NCI-H1436 treated with DMSO at 0.1 percent for 48 hours (cell line): ENCODE measurements around the gene TRIM44.

Experiments used
- DNase-seq: peaks from one replicate; lab custom pipeline; 2025; lab: John Stamatoyannopoulos, UW

Gene TRIM44

DNA sequence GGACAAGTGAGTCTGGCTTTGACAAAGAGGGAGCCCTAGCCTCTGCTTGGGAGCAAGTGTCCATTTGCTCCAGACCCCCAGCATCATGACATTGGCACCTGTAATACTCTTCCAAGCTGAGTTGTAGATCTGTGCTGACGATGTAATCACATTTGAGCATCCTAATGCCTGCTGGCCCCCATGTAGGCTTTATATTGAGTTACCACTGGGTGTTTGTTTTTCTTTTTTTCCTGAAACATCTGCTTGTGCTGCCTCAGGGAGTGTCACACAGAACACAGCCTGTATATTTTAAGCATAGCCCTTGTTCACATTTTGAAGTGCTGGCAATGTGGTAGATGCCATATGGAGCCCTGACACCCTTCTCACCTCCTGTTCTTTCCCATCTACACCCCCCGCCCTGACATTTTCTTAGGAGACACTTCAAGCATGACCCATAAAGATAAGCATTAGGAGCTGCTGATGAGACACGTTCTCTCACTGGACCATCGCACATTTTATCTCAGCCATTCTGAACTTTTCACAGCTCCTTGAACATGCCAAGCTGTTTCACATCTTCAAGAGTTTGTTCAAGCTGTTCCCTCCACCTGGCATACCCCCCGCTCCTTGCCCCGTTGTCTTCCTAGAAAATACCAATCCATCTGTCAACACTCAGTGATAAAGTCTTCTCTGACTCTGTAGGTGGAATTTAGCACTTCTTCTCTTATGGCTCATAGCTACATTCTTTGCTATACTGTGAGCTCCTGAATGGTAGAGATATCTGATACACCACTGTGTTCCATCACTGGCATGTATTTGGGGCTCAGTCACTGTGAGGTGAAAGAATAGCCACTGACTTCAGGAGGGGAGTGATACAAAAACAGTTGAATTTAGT, 128.7 kb downstream of the TRIM44 start:
- DNase-seq, result no peak

DNA sequence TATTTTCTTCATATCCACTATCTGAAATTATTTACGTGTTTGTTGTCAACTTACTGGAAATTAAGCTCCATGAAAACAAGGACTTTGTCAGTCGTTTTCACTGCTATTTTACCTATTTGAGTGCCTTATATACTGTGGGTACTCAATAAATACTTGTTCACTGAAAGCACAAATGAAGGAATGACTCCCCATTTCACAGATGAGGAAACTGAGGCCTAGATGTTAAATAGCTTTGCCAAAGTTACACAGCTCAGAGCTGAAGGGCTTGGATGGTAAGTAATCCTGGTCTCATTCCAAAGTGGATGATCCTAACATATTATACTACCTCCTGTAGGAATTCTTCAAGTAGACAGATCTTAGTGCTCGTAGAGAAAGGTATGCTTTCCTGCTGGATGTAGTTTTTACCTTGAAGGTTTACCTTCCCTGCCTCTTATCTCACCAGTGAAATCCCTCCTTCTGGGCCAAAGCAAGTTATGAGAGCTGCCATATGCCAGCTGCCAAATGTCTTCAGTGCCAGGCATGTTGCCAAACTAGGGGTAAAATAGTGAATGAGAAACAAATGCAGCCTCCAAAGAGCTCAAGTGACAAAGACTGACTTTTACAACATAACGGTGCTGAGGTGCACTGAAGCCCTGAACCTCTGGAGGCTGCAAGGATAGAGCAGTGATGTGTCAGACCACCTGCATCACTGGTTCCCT, 129.7 kb downstream of the TRIM44 start:
- no peak for DNase-seq

DNA sequence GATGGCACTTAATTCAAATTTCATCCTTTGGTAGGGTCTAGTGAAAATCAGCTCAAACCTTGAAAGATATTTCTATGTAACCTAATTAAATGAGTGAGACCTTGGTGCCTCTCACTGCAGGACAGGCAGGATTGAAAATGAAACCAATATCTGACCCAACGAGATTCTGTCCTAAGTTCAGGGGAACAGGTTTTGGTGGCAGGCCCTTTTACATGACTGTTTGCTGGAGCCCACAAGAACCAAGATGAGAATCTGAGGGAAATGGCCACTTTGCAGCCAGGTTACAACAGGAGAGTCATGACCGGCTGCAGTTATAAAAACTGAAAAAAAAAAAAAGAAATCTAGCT, 130.2 kb downstream of the TRIM44 start:
- DNase-seq, result no peak

- no peak for DNase-seq
These were observed 131.8 kb downstream of the TRIM44 start for GRCh38 chr11:35794333-35794732.

- DNase-seq, result no peak
These were observed 132.3 kb downstream of the TRIM44 start for GRCh38 chr11:35794850-35795249.

DNA sequence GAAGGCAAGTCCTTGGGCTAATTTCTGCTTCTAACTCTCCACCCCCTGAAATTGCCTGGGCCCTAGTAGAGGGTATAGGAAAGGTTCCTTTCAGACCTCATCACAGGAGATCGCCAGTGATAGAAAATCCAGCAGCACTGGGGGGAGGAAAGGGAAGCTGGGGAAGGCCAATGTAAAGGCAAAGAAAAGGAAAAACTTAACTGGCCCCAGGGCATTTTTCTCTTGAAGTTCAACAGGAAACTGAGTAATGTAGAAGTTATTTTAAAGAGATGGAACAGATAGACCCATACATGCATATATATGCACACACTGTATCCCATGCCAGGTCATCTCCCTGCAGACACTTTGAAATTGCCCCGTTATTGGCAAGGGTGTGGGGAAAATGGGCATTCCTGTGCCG, 134.0 kb downstream of the TRIM44 start:
- no peak for DNase-seq

- no peak for DNase-seq
These were observed 135.8 kb downstream of the TRIM44 start for GRCh38 chr11:35798423-35798822.

- DNase-seq, result no peak
These were observed 136.4 kb downstream of the TRIM44 start for GRCh38 chr11:35798983-35799382.

DNA sequence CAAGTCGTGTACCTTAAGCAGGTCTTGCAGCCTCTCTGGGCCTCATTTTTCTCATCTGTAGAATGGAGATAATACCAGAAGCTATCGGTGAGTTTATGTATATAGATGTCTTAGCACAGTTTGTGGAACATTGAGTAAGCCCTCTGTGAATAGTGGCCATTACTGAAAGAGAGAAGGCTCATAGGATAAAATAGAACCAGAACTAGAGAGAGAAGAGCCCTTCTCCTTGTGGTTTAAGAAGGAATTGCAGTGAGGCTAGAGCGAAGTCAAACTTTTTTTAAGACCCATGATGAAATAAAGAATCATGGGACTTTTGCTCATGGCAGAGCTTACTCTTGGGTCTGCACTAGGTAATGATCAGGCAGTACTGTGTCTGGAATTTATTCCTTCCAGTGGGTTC, 137.1 kb downstream of the TRIM44 start:
- no peak for DNase-seq

DNA sequence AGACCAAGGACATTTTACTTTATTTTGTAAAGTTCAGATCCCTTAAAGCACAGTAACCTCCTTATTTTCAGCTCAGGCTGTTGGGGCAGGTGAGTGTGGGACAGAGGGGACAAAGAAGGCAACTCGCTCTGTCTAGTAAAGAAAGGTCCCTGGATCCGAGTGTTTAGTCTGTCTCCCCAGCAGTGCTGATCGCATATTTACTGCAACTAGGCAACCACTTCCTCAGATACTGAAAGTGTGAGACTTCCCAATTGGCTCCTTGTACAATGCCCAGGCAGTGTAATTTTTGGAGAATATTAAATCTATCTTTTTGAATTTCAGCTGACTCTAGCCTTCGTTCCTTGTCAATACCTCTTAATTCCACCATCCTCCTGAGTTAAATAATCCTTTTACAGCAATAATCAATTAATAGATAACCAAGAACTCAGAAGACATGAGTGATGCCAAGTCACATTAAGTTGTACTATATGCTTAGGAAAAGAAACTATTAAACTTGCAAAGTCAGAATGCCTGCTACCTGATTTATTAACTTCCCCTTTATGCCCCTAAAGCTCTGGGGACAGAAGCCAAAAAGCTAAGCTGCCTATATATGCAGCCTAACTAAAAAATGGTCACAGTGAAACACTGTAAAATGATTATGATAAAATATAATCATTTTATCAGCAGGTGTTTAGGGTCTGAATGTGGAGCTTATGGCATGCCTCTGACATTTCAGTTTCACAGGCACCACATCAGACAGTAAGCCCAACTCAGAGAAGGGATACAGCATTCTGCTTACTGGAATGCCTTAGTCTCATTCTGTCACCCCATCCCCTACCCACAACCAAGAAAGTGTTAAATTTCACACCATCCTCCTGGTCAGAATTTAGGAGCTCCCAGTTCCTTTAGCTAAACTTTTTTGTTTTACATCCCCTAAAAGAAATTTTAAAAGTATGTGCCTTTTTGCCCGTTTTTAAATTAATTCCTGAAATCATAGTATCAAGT, 138.7 kb downstream of the TRIM44 start:
- DNase-seq, result no peak

DNA sequence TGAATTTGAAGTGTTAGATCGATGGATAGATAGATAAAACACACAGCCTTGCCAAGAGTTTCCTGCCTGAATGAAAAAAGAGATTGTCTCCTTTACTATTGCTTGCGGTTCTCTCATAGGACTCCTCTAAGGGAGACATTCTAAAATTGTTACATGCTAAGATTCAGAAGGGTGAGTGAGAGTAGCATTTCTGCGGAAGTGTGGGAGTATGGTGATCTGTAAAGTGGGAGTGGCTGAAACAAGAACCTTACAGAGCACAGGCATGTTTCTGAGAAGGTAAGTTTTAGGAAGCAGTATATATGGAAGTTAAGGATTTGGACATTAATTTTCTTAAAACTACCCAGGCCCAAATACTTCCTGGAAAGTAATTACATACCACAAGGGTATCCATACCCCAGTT, 139.6 kb downstream of the TRIM44 start:
- DNase-seq, result no peak

- DNase-seq, result no peak
These were observed 140.1 kb downstream of the TRIM44 start for GRCh38 chr11:35802672-35803071.

DNA sequence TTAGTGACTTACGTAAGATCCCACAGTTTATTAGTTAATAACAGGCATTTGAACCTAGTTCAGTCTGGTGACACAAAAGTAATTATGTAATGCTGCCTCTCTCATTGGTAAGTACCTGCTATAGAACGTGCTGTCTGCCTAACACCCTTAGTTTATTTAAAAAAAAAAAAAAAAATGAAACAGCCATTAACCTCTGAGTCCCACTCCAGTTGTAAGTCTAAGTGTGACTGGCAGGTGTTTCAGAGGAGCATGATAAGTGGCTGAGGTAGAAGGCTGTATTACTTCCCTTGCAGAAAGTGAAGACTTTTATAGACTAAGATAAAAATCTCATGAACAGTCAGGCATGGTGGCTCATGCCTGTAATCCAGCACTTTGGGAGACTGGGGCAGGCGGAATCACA, 140.5 kb downstream of the TRIM44 start:
- no peak for DNase-seq

DNA sequence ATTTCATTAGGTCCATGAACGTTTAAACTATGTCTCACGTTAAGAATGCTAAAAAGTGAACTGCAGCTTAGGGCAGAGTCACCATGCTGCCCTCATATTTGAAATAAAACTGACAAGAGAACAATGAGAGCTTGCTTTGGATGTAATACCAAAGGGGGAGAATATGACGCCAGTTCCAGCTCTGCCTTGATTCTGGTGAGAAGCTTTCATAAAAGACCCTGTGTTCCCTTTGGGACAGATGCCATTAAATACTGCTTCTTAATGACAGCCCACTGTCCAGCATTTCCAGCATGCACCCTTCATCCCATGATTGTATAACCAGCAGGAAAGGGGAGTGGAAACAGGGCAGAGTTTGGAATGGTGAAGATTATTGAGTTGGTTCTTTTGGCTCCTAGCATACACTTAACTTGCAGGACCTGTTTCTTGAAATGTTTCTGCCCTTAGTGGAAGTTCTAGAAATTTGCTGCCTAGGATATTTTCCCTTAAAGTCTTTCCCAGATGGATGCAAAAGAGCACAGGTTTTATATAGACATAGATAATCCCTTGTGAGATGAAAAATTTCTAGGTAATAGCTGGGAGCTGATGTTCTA, 142.0 kb downstream of the TRIM44 start:
- no peak for DNase-seq

GRCh38 chr11:35809561-35809960, 147.0 kb downstream of the TRIM44 start:
- DNase-seq, result no peak

DNA sequence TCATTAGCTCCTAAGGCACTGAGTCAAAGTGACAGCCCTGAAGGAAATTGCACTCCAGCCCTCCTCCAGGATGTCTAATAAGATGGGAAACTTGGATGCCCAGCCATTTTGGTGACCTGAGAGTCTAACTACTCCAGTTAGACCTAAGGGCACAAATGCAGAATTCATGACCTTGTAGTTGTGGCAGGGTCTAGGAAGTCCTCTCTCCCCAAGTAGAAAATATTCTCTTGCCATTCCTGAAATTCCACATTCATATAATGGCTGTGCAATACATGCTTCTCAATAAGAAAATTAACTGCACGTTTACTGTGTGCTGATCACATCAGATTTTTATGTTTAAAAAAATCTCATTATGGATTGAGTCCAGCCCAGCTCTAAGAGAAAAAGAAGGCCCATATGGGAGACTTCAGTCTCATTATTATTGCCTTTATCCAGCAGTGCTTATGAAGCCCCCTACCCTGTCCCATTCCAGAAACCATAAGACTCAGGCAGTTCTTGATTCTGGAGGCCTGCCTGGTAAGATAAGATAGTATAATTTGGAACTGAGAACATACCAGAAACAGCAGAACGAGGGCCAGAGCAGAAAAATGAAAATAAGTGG, 147.6 kb downstream of the TRIM44 start:
- no peak for DNase-seq

DNA sequence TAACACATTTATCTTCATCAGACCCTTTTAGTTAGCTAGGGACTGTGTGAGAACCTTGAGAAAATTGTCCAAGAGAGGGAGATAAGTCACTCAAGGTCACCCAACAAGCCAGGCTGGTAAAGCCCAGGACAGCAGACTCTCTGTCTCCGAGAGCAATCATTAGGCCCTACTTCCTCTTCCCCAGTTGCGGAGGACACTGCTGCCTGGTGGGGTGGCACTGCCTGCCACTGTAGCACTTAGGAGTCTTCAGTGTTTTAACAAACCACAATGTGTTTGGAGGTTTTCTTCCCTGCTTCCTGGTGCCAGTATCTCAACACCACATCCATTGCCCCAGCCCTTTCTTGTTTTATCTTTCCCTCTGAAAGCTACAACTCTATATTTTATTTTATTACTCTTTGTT, 149.2 kb downstream of the TRIM44 start:
- DNase-seq, result no peak

- DNase-seq, result no peak
These were observed 150.3 kb downstream of the TRIM44 start for GRCh38 chr11:35812828-35813227.

DNA sequence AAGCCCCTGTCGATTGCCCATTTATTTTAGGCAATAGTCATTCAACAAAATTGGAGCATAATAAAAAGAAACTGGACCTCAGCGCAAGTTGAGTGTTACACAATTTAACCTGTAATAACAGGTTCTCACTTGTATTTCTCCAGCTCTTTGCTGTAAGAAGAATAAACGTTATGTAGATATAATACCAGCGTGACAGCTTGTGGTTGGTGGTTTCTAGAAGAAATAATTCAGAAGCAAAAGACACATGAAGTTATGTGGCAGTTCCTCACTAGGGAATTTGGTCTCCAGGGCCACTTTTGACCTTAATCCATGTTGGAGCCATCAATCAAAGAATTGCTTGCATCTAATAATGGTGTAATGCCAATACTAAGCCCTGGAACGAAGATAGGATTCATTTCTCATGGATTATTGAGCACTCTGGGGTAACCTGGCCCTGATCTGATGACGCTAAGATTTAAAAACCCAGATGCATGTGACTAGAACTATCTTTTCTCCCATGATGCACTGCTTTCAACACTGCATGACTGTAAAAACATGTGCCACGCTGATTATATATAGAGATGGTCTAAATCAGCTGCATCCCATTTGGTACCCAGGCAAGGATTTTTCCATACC, 151.6 kb downstream of the TRIM44 start:
- DNase-seq, result no peak

DNA sequence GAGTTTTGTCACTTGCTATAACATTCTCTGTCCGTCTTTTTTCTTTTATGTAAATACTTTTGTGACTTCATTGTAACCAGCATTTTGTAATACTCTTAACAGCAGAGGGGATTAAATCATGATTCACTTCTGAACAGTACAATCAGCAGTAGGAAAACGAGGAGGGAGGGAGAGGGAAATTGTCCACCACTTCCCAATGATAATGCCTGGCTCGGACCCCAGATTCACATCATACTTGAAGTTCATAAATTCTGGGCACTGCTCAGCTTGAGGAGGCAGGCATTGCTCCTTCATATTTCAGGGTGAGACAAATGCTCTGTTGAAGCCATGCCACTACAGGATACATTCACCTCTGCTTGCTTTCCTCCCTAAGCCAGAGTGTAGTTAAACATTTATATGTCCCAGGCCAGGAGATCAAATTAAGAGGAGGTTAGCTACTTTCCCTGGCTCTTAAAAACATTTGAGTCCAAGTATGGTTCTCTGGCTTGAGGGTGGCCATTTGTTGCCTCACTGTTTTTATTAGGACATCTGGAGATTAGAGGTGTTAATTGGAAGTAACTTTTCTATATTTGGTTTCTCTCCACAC, 152.2 kb downstream of the TRIM44 start:
- no peak for DNase-seq
